ENCODE data around the gene ZNF205.
"Not testable (repeated sequence)": the region's sequence is repeated elsewhere in the genome, so short reads cannot be mapped to it uniquely, and the experiment has no call there.

ZNF205 gene

GRCh38 chr16:3072576-3073263 lies 39.7 kb upstream of the ZNF205 start:
- H3K4me3 ChIP-seq (ENCODE audit: extremely low read depth, insufficient read depth, low read length, poor library complexity, severe bottlenecking); H3K27ac ChIP-seq (ENCODE audit: low read depth, low read length, severe bottlenecking); H3K36me3 ChIP-seq (ENCODE audit: control insufficient read depth, insufficient read depth, low read length); H3K9me3 ChIP-seq (ENCODE audit: control insufficient read depth, low read length); H3K4me1 ChIP-seq (ENCODE audit: control insufficient read depth, insufficient read depth, low read length, poor library complexity, severe bottlenecking): not testable (repeated sequence)
- 67 to 68% methylated on average over 1 to 3 of the region's 18 CpGs for WGBS, 2 experiments (ENCODE audit: insufficient coverage in 2 of 2)

DNA sequence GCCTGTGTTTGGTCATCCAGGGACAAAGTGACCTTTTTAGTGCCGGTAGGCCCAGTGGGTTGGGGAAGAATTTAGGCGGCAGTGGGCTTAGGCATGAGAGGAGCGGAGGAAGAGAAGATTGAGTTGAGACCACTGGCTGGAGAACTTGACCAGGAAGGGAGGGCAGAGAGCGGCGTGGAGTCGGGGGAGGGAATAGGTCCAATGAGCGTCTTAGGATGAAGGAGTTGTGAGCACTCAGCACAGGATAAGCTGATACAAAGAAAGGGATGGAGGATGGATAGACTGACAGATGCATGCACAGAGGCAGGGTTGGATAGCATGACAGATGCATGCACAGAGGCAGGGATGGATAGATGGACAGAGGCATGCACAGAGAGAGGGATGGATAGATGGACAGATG lies 38.9 kb upstream of the ZNF205 start:
- no peaks in the 10 kb centered on the region for H3K4me1 ChIP-seq (ENCODE audit: control insufficient read depth, insufficient read depth, low read length, poor library complexity, severe bottlenecking)
- no peaks in the 10 kb centered on the region for H3K9me3 ChIP-seq (ENCODE audit: control insufficient read depth, low read length)
- 95 to 99% methylated on average over 6 to 7 of the region's 7 CpGs for WGBS, 2 experiments (ENCODE audit: insufficient coverage in 2 of 2)
- H3K4me3 ChIP-seq (ENCODE audit: extremely low read depth, insufficient read depth, low read length, poor library complexity, severe bottlenecking), result no peak overlapping the region
- no peak overlapping the region for H3K27ac ChIP-seq (ENCODE audit: low read depth, low read length, severe bottlenecking)
- no peaks in the 10 kb centered on the region for H3K36me3 ChIP-seq (ENCODE audit: control insufficient read depth, insufficient read depth, low read length)

DNA sequence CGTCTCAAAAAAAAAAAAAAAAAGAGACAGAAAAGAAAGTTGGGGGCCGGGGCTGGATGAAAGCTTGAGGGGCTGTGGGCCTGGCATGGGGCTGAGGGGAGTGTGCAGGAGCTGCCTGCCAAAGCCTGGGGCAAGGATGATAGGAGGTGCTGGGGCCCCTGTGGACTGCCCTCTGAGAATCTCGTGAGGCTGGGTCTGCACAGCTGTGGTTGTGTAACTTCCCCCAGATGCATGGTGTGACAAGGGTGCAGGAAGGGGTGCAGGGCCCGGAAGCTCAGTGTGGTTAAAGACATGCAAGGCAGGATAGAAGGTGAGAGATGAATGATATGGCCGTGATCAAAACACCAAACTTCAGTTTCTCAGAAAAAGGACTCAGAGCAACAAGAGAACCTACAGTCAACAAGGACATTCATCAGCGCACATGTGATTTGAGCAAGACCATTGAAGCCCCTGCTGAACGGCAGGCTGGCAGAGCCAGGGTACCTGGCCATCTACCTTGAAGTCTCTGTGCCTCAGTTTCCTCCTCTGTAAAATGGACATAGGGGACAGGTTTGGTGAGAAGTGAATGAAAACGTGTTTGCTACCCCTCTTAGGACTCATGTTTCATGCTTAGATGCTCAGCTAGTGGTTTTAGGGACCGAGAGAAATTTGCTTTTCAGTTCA lies 37.4 kb upstream of the ZNF205 start:
- Histone ChIP-seq H3K4me1 (ENCODE audit: control insufficient read depth, insufficient read depth, low read length, poor library complexity, severe bottlenecking) (no peaks in the 10 kb centered on the region), H3K4me3 (ENCODE audit: extremely low read depth, insufficient read depth, low read length, poor library complexity, severe bottlenecking) (no peak overlapping the region), H3K36me3 (ENCODE audit: control insufficient read depth, insufficient read depth, low read length) (no peaks in the 10 kb centered on the region), H3K27ac (ENCODE audit: low read depth, low read length, severe bottlenecking) (no peak overlapping the region), H3K9me3 (ENCODE audit: control insufficient read depth, low read length) (no peaks in the 10 kb centered on the region)
- 77 to 78% methylated on average over 5 to 6 of the region's 9 CpGs for WGBS, 2 experiments (ENCODE audit: insufficient coverage in 2 of 2)

GRCh38 chr16:3075523-3075915 lies 36.9 kb upstream of the ZNF205 start:
- 63 to 72% methylated on average over 8 to 9 of the region's 10 CpGs for WGBS, 2 experiments (ENCODE audit: insufficient coverage in 2 of 2)
- Histone ChIP-seq H3K36me3 (ENCODE audit: control insufficient read depth, insufficient read depth, low read length) (no peaks in the 10 kb centered on the region), H3K4me3 (ENCODE audit: extremely low read depth, insufficient read depth, low read length, poor library complexity, severe bottlenecking) (no peak overlapping the region), H3K4me1 (ENCODE audit: control insufficient read depth, insufficient read depth, low read length, poor library complexity, severe bottlenecking) (no peaks in the 10 kb centered on the region), H3K9me3 (ENCODE audit: control insufficient read depth, low read length) (no peaks in the 10 kb centered on the region), H3K27ac (ENCODE audit: low read depth, low read length, severe bottlenecking) (no peak overlapping the region)

GRCh38 chr16:3075946-3076345 lies 36.4 kb upstream of the ZNF205 start:
- 91 to 93% methylated on average over 6 of the region's 6 CpGs for WGBS, 2 experiments (ENCODE audit: insufficient coverage in 2 of 2)

GRCh38 chr16:3076577-3076976 lies 35.8 kb upstream of the ZNF205 start:
- no peak overlapping the region for H3K4me3 ChIP-seq (ENCODE audit: extremely low read depth, insufficient read depth, low read length, poor library complexity, severe bottlenecking)
- no peaks in the 10 kb centered on the region for H3K4me1 ChIP-seq (ENCODE audit: control insufficient read depth, insufficient read depth, low read length, poor library complexity, severe bottlenecking)
- 25 to 89% methylated on average over 2 to 3 of the region's 6 CpGs for WGBS, 2 experiments (ENCODE audit: insufficient coverage in 2 of 2)
- H3K27ac ChIP-seq (ENCODE audit: low read depth, low read length, severe bottlenecking), result no peak overlapping the region
- no peaks in the 10 kb centered on the region for H3K9me3 ChIP-seq (ENCODE audit: control insufficient read depth, low read length)
- H3K36me3 ChIP-seq (ENCODE audit: control insufficient read depth, insufficient read depth, low read length), result no peaks in the 10 kb centered on the region

More at GRCh38 chr16:3075946-3076345, 36.4 kb upstream of the ZNF205 start:
- H3K9me3 ChIP-seq (ENCODE audit: control insufficient read depth, low read length); H3K4me3 ChIP-seq (ENCODE audit: extremely low read depth, insufficient read depth, low read length, poor library complexity, severe bottlenecking); H3K36me3 ChIP-seq (ENCODE audit: control insufficient read depth, insufficient read depth, low read length); H3K4me1 ChIP-seq (ENCODE audit: control insufficient read depth, insufficient read depth, low read length, poor library complexity, severe bottlenecking); H3K27ac ChIP-seq (ENCODE audit: low read depth, low read length, severe bottlenecking): not testable (repeated sequence)

DNA sequence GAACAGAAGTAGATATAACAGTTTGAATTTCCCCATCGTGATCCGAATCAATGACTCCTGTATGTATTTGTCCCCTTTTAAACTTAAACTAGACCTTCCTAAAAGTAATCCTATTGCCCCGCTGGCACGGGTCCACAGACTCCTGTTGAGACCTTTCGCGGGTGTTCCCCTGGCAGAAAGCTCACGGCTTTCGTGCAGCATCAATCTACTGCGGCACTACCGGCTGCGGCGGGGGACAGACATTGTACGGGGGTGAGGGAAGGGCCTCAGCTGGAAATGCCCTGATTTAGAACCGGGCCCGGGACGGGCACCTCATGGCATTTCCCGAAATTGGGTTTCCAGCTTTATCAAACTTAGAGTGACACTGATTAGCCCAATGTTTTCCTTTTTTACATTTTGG lies 32.4 kb upstream of the ZNF205 start:
- Histone ChIP-seq H3K9me3 (ENCODE audit: control insufficient read depth, low read length) (no peaks in the 10 kb centered on the region), H3K36me3 (ENCODE audit: control insufficient read depth, insufficient read depth, low read length) (no peaks in the 10 kb centered on the region), H3K4me3 (ENCODE audit: extremely low read depth, insufficient read depth, low read length, poor library complexity, severe bottlenecking) (no peak overlapping the region), H3K27ac (ENCODE audit: low read depth, low read length, severe bottlenecking) (no peak overlapping the region), H3K4me1 (ENCODE audit: control insufficient read depth, insufficient read depth, low read length, poor library complexity, severe bottlenecking) (no peaks in the 10 kb centered on the region)
- WGBS, 2 experiments (ENCODE audit: insufficient coverage in 2 of 2), result 92 to 96% methylated on average over 17 of the region's 17 CpGs

- not testable (repeated sequence) for H3K4me3 ChIP-seq (ENCODE audit: extremely low read depth, insufficient read depth, low read length, poor library complexity, severe bottlenecking); H3K36me3 ChIP-seq (ENCODE audit: control insufficient read depth, insufficient read depth, low read length); H3K4me1 ChIP-seq (ENCODE audit: control insufficient read depth, insufficient read depth, low read length, poor library complexity, severe bottlenecking); H3K9me3 ChIP-seq (ENCODE audit: control insufficient read depth, low read length); H3K27ac ChIP-seq (ENCODE audit: low read depth, low read length, severe bottlenecking)
- 93% methylated on average over 13 of the region's 13 CpGs for WGBS, 2 experiments (ENCODE audit: insufficient coverage in 2 of 2)
Observed at GRCh38 chr16:3081957-3082356, 30.4 kb upstream of the ZNF205 start.

DNA sequence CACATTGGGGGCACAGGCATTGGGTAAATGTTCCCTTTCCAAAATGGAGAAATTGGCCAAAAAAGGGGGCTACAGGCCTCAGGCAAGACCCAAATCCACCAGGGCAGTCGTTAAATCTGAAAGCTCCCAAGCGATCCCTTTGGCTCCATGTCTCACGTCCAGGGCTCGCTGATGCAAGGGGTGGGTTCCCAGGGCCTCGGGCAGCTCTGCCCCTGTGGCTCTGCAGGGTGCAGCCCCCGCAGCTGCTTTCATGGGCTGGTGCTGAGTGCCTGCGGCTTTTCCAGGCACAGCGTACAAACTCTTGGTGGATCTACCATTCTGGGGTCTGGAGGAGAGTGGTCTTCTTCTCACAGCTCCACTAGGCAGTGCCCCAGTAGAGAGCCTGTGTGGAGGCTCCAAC lies 29.0 kb upstream of the ZNF205 start:
- 94% methylated on average over 8 of the region's 8 CpGs for WGBS, 2 experiments (ENCODE audit: insufficient coverage in 2 of 2)
- not testable (repeated sequence) for H3K9me3 ChIP-seq (ENCODE audit: control insufficient read depth, low read length); H3K4me1 ChIP-seq (ENCODE audit: control insufficient read depth, insufficient read depth, low read length, poor library complexity, severe bottlenecking); H3K36me3 ChIP-seq (ENCODE audit: control insufficient read depth, insufficient read depth, low read length); H3K27ac ChIP-seq (ENCODE audit: low read depth, low read length, severe bottlenecking); H3K4me3 ChIP-seq (ENCODE audit: extremely low read depth, insufficient read depth, low read length, poor library complexity, severe bottlenecking)

GRCh38 chr16:3084491-3084890 lies 27.9 kb upstream of the ZNF205 start:
- H3K4me1 ChIP-seq (ENCODE audit: control insufficient read depth, insufficient read depth, low read length, poor library complexity, severe bottlenecking), result peaks cover 8% of the 10 kb centered on the region
- no peak overlapping the region for H3K27ac ChIP-seq (ENCODE audit: low read depth, low read length, severe bottlenecking)
- H3K9me3 ChIP-seq (ENCODE audit: control insufficient read depth, low read length), result no peaks in the 10 kb centered on the region
- no CpG with 5 or more reads among the region's 1 CpG for WGBS, 2 experiments (ENCODE audit: insufficient coverage in 2 of 2)
- no peaks in the 10 kb centered on the region for H3K36me3 ChIP-seq (ENCODE audit: control insufficient read depth, insufficient read depth, low read length)
- no peak overlapping the region for H3K4me3 ChIP-seq (ENCODE audit: extremely low read depth, insufficient read depth, low read length, poor library complexity, severe bottlenecking)

GRCh38 chr16:3084969-3085670 lies 27.3 kb upstream of the ZNF205 start:
- H3K9me3 ChIP-seq (ENCODE audit: control insufficient read depth, low read length), result no peaks in the 10 kb centered on the region
- no peaks in the 10 kb centered on the region for H3K36me3 ChIP-seq (ENCODE audit: control insufficient read depth, insufficient read depth, low read length)
- no peak overlapping the region for H3K27ac ChIP-seq (ENCODE audit: low read depth, low read length, severe bottlenecking)
- WGBS, 2 experiments (ENCODE audit: insufficient coverage in 2 of 2), result 100% methylated on average over 2 of the region's 7 CpGs; no CpG with 5 or more reads in 1 of the 2 experiments
- H3K4me3 ChIP-seq (ENCODE audit: extremely low read depth, insufficient read depth, low read length, poor library complexity, severe bottlenecking), result no peak overlapping the region
- H3K4me1 ChIP-seq (ENCODE audit: control insufficient read depth, insufficient read depth, low read length, poor library complexity, severe bottlenecking), result peaks cover 8% of the 10 kb centered on the region
